ENCODE measurements around the gene MTERF4.

GRCh38 chr2:241074065-241074818 lies 27.8 kb downstream of the MTERF4 start:
- no peak for TF ChIP-seq CTCF (conservative IDR thresholded peaks at IDR 0.05; ENCODE audit: low read length)
- no peak for TF ChIP-seq EZH2phosphoT487 (IDR thresholded peaks at IDR 0.05; ENCODE audit: borderline replicate concordance)
